CMK (cell line): ENCODE data around the gene NAGLU.
"Not testable (repeated sequence)": the region's sequence is repeated elsewhere in the genome, so short reads cannot be mapped to it uniquely, and the experiment has no call there.

ENCODE experiments used
- DNase-seq: peaks from one replicate; pipeline ENCODE4 v3.0.0-alpha.2; 2010; ENCODE audit warnings: low read depth

NAGLU gene

GRCh38 chr17:42521666-42522262, 14.3 kb upstream of the NAGLU start:
- DNase-seq = no peak

- DNase-seq = no peak
These were observed 13.7 kb upstream of the NAGLU start for GRCh38 chr17:42522263-42522790.

GRCh38 chr17:42522798-42523278, 13.2 kb upstream of the NAGLU start:
- DNase-seq = no peak

GRCh38 chr17:42525221-42525620, 10.8 kb upstream of the NAGLU start:
- DNase-seq = no peak

GRCh38 chr17:42526031-42526444, 10.0 kb upstream of the NAGLU start:
- no peak for DNase-seq

GRCh38 chr17:42527932-42528331, 8.1 kb upstream of the NAGLU start:
- no peak for DNase-seq

GRCh38 chr17:42529061-42529460, 7.0 kb upstream of the NAGLU start:
- DNase-seq = no peak

GRCh38 chr17:42530952-42531454, 5.0 kb upstream of the NAGLU start:
- no peak for DNase-seq

- no peak for DNase-seq
These were observed 4.3 kb upstream of the NAGLU start for GRCh38 chr17:42531455-42532354.

GRCh38 chr17:42535155-42536047, 640 bp upstream of the NAGLU start:
- DNase-seq = no peak

GRCh38 chr17:42536372-42537155, 523 bp downstream of the NAGLU start:
- DNase-seq = peak; percentile 79

GRCh38 chr17:42537156-42537805, 1.2 kb downstream of the NAGLU start:
- no peak for DNase-seq

GRCh38 chr17:42537826-42538451, 1.9 kb downstream of the NAGLU start:
- no peak for DNase-seq

- no peak for DNase-seq
These were observed 2.4 kb downstream of the NAGLU start for GRCh38 chr17:42538482-42538881.

GRCh38 chr17:42540558-42540957, 4.5 kb downstream of the NAGLU start:
- DNase-seq = not testable (repeated sequence)

- DNase-seq = no peak
These were observed 5.2 kb downstream of the NAGLU start for GRCh38 chr17:42541041-42541833.

- DNase-seq = no peak
These were observed 7.4 kb downstream of the NAGLU start for GRCh38 chr17:42543190-42544079.

- DNase-seq = no peak
These were observed 8.8 kb downstream of the NAGLU start for GRCh38 chr17:42544874-42545283.
